Hypothalamus (tissue), 51 donors: ENCODE data around the gene NDUFB5.

ENCODE experiments used
- DNase-seq, 51 donors: peaks; one replicate each; lab custom pipeline; 2025; lab: John Stamatoyannopoulos, UW

The NDUFB5 gene

DNA sequence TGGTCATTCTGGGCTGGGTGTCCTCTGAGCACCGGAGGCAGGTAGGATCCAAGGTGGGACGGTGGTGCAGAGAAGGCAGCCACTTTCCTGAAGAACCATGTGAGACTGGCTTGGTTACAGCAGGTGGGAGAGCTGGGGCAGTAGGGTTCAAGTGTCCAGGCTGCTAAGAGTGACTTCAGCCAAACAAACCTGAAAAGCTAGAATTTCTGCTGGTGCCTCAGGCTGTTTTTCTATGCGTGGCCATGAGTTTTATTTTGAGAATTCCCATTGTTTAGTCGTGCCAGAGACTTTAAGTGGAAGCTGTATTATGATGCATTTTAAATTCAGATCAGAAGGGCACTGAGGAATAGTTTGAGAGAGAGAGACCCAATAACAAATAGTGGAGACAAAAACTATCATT, 68.3 kb downstream of the NDUFB5 start:
- no peak for DNase-seq

DNA sequence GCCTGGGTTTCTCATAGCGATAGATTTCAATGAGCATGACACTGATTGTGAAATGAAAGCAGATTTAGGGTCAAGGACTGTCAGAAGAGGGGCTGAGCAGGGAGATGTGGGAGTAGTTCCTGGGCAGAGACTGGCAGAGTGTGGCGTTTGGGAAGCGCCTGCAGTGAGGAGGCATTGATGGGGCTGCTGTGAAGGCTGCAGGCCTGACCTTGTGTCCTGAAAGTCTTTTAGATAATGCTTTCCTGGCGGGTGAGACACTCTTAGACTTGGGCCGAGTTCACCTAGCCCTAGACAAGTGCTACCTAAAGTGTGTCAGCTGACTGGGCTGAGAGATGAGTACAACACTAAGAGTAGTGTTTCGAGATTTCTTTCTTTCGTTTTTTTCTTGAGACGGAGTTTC, 68.9 kb downstream of the NDUFB5 start:
- DNase-seq, result no peak

DNA sequence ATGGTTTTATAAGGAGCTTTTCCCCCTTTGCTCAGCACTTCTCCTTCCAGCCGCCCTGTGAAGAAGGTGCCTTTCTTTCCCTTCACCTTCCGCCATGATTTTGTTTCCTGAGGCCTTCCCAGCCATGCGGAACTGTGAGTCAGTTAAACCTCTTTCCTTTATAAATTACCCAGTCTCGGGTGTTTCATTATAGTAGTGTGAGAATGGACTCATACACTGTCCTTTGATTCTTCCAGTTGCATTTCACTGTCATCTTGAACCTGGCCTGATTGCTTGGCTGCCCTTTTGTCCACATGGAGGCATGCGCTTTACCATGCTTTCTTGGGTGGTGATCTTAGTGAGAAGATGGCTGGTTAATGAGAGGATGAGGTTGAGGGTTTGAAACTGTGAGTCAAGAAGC, 71.5 kb downstream of the NDUFB5 start:
- no peak for DNase-seq
